ENCODE data around the gene MITF.

MITF gene

GRCh38 chr3:69809076-69809835 is 70.0 kb downstream of the MITF start:
- H3K9me3 ChIP-seq (ENCODE audit: control insufficient read depth, low read length): no peaks in the 10 kb centered on the region
- H3K4me3 ChIP-seq (ENCODE audit: insufficient read depth, low read depth, low read length): no peak overlapping the region
- H3K27ac ChIP-seq (ENCODE audit: insufficient read depth, low read depth, low read length, poor library complexity, severe bottlenecking): no peak overlapping the region
- no peaks in the 10 kb centered on the region for H3K36me3 ChIP-seq (ENCODE audit: control insufficient read depth, insufficient read depth, low read length)
- H3K27me3 ChIP-seq (ENCODE audit: control insufficient read depth, insufficient read depth, low read length, poor library complexity, severe bottlenecking): no peaks in the 10 kb centered on the region
- 80 to 100% methylated on average over 1 of the region's 1 CpG for WGBS, 2 experiments
- no peaks in the 10 kb centered on the region for H3K4me1 ChIP-seq (ENCODE audit: control insufficient read depth, insufficient read depth, low read length)

GRCh38 chr3:69811452-69812401 is 72.5 kb downstream of the MITF start:
- no peaks in the 10 kb centered on the region for H3K4me1 ChIP-seq (ENCODE audit: control insufficient read depth, insufficient read depth, low read length)
- no peak overlapping the region for H3K4me3 ChIP-seq (ENCODE audit: insufficient read depth, low read depth, low read length)
- no peaks in the 10 kb centered on the region for H3K27me3 ChIP-seq (ENCODE audit: control insufficient read depth, insufficient read depth, low read length, poor library complexity, severe bottlenecking)
- H3K27ac ChIP-seq (ENCODE audit: insufficient read depth, low read depth, low read length, poor library complexity, severe bottlenecking): no peak overlapping the region
- no peaks in the 10 kb centered on the region for H3K9me3 ChIP-seq (ENCODE audit: control insufficient read depth, low read length)
- 90 to 91% methylated on average over 4 of the region's 4 CpGs for WGBS, 2 experiments
- H3K36me3 ChIP-seq (ENCODE audit: control insufficient read depth, insufficient read depth, low read length): no peaks in the 10 kb centered on the region

- H3K9me3 ChIP-seq (ENCODE audit: control insufficient read depth, low read length): no peaks in the 10 kb centered on the region
- no peaks in the 10 kb centered on the region for H3K36me3 ChIP-seq (ENCODE audit: control insufficient read depth, insufficient read depth, low read length)
- H3K4me1 ChIP-seq (ENCODE audit: control insufficient read depth, insufficient read depth, low read length): no peaks in the 10 kb centered on the region
- no peak overlapping the region for H3K27ac ChIP-seq (ENCODE audit: insufficient read depth, low read depth, low read length, poor library complexity, severe bottlenecking)
- H3K27me3 ChIP-seq (ENCODE audit: control insufficient read depth, insufficient read depth, low read length, poor library complexity, severe bottlenecking): no peaks in the 10 kb centered on the region
- WGBS, 2 experiments: 80 to 94% methylated on average over 1 of the region's 1 CpG
- no peak overlapping the region for H3K4me3 ChIP-seq (ENCODE audit: insufficient read depth, low read depth, low read length)
These were observed 76.7 kb downstream of the MITF start for GRCh38 chr3:69815970-69816369.

- Histone ChIP-seq H3K36me3 (ENCODE audit: control insufficient read depth, insufficient read depth, low read length) (no peaks in the 10 kb centered on the region), H3K4me3 (ENCODE audit: insufficient read depth, low read depth, low read length) (no peak overlapping the region), H3K27ac (ENCODE audit: insufficient read depth, low read depth, low read length, poor library complexity, severe bottlenecking) (no peak overlapping the region), H3K9me3 (ENCODE audit: control insufficient read depth, low read length) (no peaks in the 10 kb centered on the region), H3K27me3 (ENCODE audit: control insufficient read depth, insufficient read depth, low read length, poor library complexity, severe bottlenecking) (no peaks in the 10 kb centered on the region), H3K4me1 (ENCODE audit: control insufficient read depth, insufficient read depth, low read length) (no peaks in the 10 kb centered on the region)
- WGBS, 2 experiments: 94 to 97% methylated on average over 2 of the region's 2 CpGs
These were observed 78.7 kb downstream of the MITF start for GRCh38 chr3:69817988-69818387.

GRCh38 chr3:69819282-69819681 is 80.0 kb downstream of the MITF start:
- H3K9me3 ChIP-seq (ENCODE audit: control insufficient read depth, low read length): no peaks in the 10 kb centered on the region
- H3K27me3 ChIP-seq (ENCODE audit: control insufficient read depth, insufficient read depth, low read length, poor library complexity, severe bottlenecking): no peaks in the 10 kb centered on the region
- H3K4me3 ChIP-seq (ENCODE audit: insufficient read depth, low read depth, low read length): no peak overlapping the region
- no peaks in the 10 kb centered on the region for H3K36me3 ChIP-seq (ENCODE audit: control insufficient read depth, insufficient read depth, low read length)
- H3K4me1 ChIP-seq (ENCODE audit: control insufficient read depth, insufficient read depth, low read length): no peaks in the 10 kb centered on the region
- H3K27ac ChIP-seq (ENCODE audit: insufficient read depth, low read depth, low read length, poor library complexity, severe bottlenecking): no peak overlapping the region
- 27 to 28% methylated on average over 3 of the region's 3 CpGs for WGBS, 2 experiments

GRCh38 chr3:69821133-69821532 is 81.9 kb downstream of the MITF start:
- Histone ChIP-seq H3K27me3 (ENCODE audit: control insufficient read depth, insufficient read depth, low read length, poor library complexity, severe bottlenecking) (no peaks in the 10 kb centered on the region), H3K9me3 (ENCODE audit: control insufficient read depth, low read length) (no peaks in the 10 kb centered on the region), H3K36me3 (ENCODE audit: control insufficient read depth, insufficient read depth, low read length) (no peaks in the 10 kb centered on the region), H3K27ac (ENCODE audit: insufficient read depth, low read depth, low read length, poor library complexity, severe bottlenecking) (no peak overlapping the region), H3K4me1 (ENCODE audit: control insufficient read depth, insufficient read depth, low read length) (no peaks in the 10 kb centered on the region), H3K4me3 (ENCODE audit: insufficient read depth, low read depth, low read length) (no peak overlapping the region)
- WGBS, 2 experiments: 90 to 100% methylated on average over 4 of the region's 4 CpGs

- Histone ChIP-seq H3K4me3 (ENCODE audit: insufficient read depth, low read depth, low read length) (no peak overlapping the region), H3K27me3 (ENCODE audit: control insufficient read depth, insufficient read depth, low read length, poor library complexity, severe bottlenecking) (no peaks in the 10 kb centered on the region), H3K4me1 (ENCODE audit: control insufficient read depth, insufficient read depth, low read length) (no peaks in the 10 kb centered on the region), H3K27ac (ENCODE audit: insufficient read depth, low read depth, low read length, poor library complexity, severe bottlenecking) (no peak overlapping the region), H3K9me3 (ENCODE audit: control insufficient read depth, low read length) (no peaks in the 10 kb centered on the region), H3K36me3 (ENCODE audit: control insufficient read depth, insufficient read depth, low read length) (no peaks in the 10 kb centered on the region)
- WGBS, 2 experiments: 75 to 100% methylated on average over 1 of the region's 1 CpG
These were observed 84.5 kb downstream of the MITF start for GRCh38 chr3:69823743-69824142.

GRCh38 chr3:69825446-69825845 is 86.2 kb downstream of the MITF start:
- H3K9me3 ChIP-seq (ENCODE audit: control insufficient read depth, low read length): no peaks in the 10 kb centered on the region
- no peaks in the 10 kb centered on the region for H3K27me3 ChIP-seq (ENCODE audit: control insufficient read depth, insufficient read depth, low read length, poor library complexity, severe bottlenecking)
- H3K36me3 ChIP-seq (ENCODE audit: control insufficient read depth, insufficient read depth, low read length): no peaks in the 10 kb centered on the region
- 97 to 100% methylated on average over 2 of the region's 2 CpGs for WGBS, 2 experiments
- H3K27ac ChIP-seq (ENCODE audit: insufficient read depth, low read depth, low read length, poor library complexity, severe bottlenecking): no peak overlapping the region
- no peak overlapping the region for H3K4me3 ChIP-seq (ENCODE audit: insufficient read depth, low read depth, low read length)
- H3K4me1 ChIP-seq (ENCODE audit: control insufficient read depth, insufficient read depth, low read length): no peaks in the 10 kb centered on the region

- Histone ChIP-seq H3K4me1 (ENCODE audit: control insufficient read depth, insufficient read depth, low read length) (no peaks in the 10 kb centered on the region), H3K36me3 (ENCODE audit: control insufficient read depth, insufficient read depth, low read length) (no peaks in the 10 kb centered on the region), H3K9me3 (ENCODE audit: control insufficient read depth, low read length) (no peaks in the 10 kb centered on the region), H3K4me3 (ENCODE audit: insufficient read depth, low read depth, low read length) (no peak overlapping the region), H3K27ac (ENCODE audit: insufficient read depth, low read depth, low read length, poor library complexity, severe bottlenecking) (no peak overlapping the region), H3K27me3 (ENCODE audit: control insufficient read depth, insufficient read depth, low read length, poor library complexity, severe bottlenecking) (no peaks in the 10 kb centered on the region)
- 86 to 88% methylated on average over 1 of the region's 1 CpG for WGBS, 2 experiments
These were observed 87.9 kb downstream of the MITF start for GRCh38 chr3:69827127-69827526.

GRCh38 chr3:69828817-69829216 is 89.6 kb downstream of the MITF start:
- Histone ChIP-seq H3K27me3 (ENCODE audit: control insufficient read depth, insufficient read depth, low read length, poor library complexity, severe bottlenecking) (no peaks in the 10 kb centered on the region), H3K27ac (ENCODE audit: insufficient read depth, low read depth, low read length, poor library complexity, severe bottlenecking) (no peak overlapping the region), H3K4me1 (ENCODE audit: control insufficient read depth, insufficient read depth, low read length) (no peaks in the 10 kb centered on the region), H3K4me3 (ENCODE audit: insufficient read depth, low read depth, low read length) (no peak overlapping the region), H3K9me3 (ENCODE audit: control insufficient read depth, low read length) (no peaks in the 10 kb centered on the region), H3K36me3 (ENCODE audit: control insufficient read depth, insufficient read depth, low read length) (no peaks in the 10 kb centered on the region)
- 70 to 81% methylated on average over 1 of the region's 2 CpGs for WGBS, 2 experiments
